HG02588 (cell line): ENCODE results near the gene SUCLG2.
"Not testable (repeated sequence)": the region's sequence is repeated elsewhere in the genome, so short reads cannot be mapped to it uniquely, and the experiment has no call there.

Experiments
- ATAC-seq: cut with Tn5 transposase; IDR thresholded peaks from one replicate; pipeline ENCODE4 v1.9.1; 2021; ENCODE audit warnings: mild to moderate bottlenecking, moderate library complexity; ENCODE audit not compliant: unreplicated experiment

Gene SUCLG2

GRCh38 chr3:67561667-67562394 lies 92.6 kb downstream of the SUCLG2 start:
- ATAC-seq: no peak

- no peak for ATAC-seq
Measured at GRCh38 chr3:67561266-67561665, 93.1 kb downstream of the SUCLG2 start.

GRCh38 chr3:67559029-67559605 lies 95.3 kb downstream of the SUCLG2 start:
- ATAC-seq: no peak

- no peak for ATAC-seq
Measured at GRCh38 chr3:67558426-67558825, 96.0 kb downstream of the SUCLG2 start.

GRCh38 chr3:67557848-67558355 lies 96.5 kb downstream of the SUCLG2 start:
- ATAC-seq: no peak

GRCh38 chr3:67551361-67552016 lies 102.9 kb downstream of the SUCLG2 start:
- no peak for ATAC-seq

GRCh38 chr3:67550541-67550940 lies 103.9 kb downstream of the SUCLG2 start:
- no peak for ATAC-seq

- ATAC-seq: not testable (repeated sequence)
Measured at GRCh38 chr3:67542502-67543250, 111.7 kb downstream of the SUCLG2 start.

GRCh38 chr3:67540198-67540894 lies 114.1 kb downstream of the SUCLG2 start:
- no peak for ATAC-seq

- ATAC-seq: not testable (repeated sequence)
Measured at GRCh38 chr3:67537203-67537602, 117.2 kb downstream of the SUCLG2 start.

GRCh38 chr3:67535006-67535405 lies 119.4 kb downstream of the SUCLG2 start:
- ATAC-seq: no peak

GRCh38 chr3:67534594-67534993 lies 119.8 kb downstream of the SUCLG2 start:
- no peak for ATAC-seq

GRCh38 chr3:67531181-67532101 lies 123.0 kb downstream of the SUCLG2 start:
- no peak for ATAC-seq

- no peak for ATAC-seq
Measured at GRCh38 chr3:67529915-67530314, 124.5 kb downstream of the SUCLG2 start.

- ATAC-seq: no peak
Measured at GRCh38 chr3:67529337-67529736, 125.1 kb downstream of the SUCLG2 start.

- no peak for ATAC-seq
Measured at GRCh38 chr3:67526246-67526645, 128.2 kb downstream of the SUCLG2 start.

GRCh38 chr3:67524046-67524445 lies 130.4 kb downstream of the SUCLG2 start:
- no peak for ATAC-seq

- ATAC-seq: no peak
Measured at GRCh38 chr3:67522081-67522480, 132.3 kb downstream of the SUCLG2 start.

GRCh38 chr3:67521053-67521646 lies 133.3 kb downstream of the SUCLG2 start:
- no peak for ATAC-seq
